Thoracic aorta (tissue), 2 donors: ENCODE data around the gene ZKSCAN3. TPM values are rescaled to one million over a fixed set of nuclear protein-coding genes. Genes with fewer than 3 reads are reported as not detected.
"Not testable (repeated sequence)": the region's sequence is repeated elsewhere in the genome, so short reads cannot be mapped to it uniquely, and the experiment has no call there.

Source experiments
- ATAC-seq: fragments of 150-250 bp; one replicate; pipeline ENCODE4 v1.8.0; 2017; ENCODE audit warnings: low read depth; ENCODE audit not compliant: insufficient number of reproducible peaks, low FRiP score
- DNase-seq: peaks from one replicate; pipeline ENCODE4 v3.0.0-alpha.2; 2020; ENCODE audit warnings: low spot score
- H3K27ac ChIP-seq, 2 donors: fragments of 200-600 bp; sonication (generic); 1 replicate in 1 of 2; 2 replicates in 1 of 2; pipeline ENCODE4 v1.5.1; 2016; ENCODE audit warnings: mild to moderate bottlenecking in 2 of 2, moderate library complexity in 2 of 2
- H3K27me3 ChIP-seq: fragments of 200-600 bp; sonication (generic); replicated peaks from 2 replicates; pipeline ENCODE4 v1.6.0; 2016; ENCODE audit warnings: mild to moderate bottlenecking; ENCODE audit not compliant: insufficient read depth
- H3K36me3 ChIP-seq: fragments of 200-600 bp; sonication (generic); one replicate; pipeline ENCODE4 v1.5.1; 2016
- H3K4me1 ChIP-seq, 2 donors: fragments of 200-600 bp; sonication (generic); 1 replicate in 1 of 2; 2 replicates in 1 of 2; pipeline versions ENCODE4 v1.5.1 to v1.6.0; 2016; ENCODE audit warnings: low read depth in 2 of 2, mild to moderate bottlenecking in 1 of 2; ENCODE audit not compliant: control insufficient read depth in 1 of 2
- H3K4me3 ChIP-seq: fragments of 200-600 bp; sonication (generic); 2 replicates; pipeline ENCODE4 v1.5.1; 2016; ENCODE audit warnings: mild to moderate bottlenecking
- H3K9me3 ChIP-seq: fragments of 200-600 bp; sonication (generic); 2 replicates; pipeline ENCODE4 v1.5.1; 2016
- total RNA-seq, 2 donors: library from RNA; depleted of rRNA; stranded (reverse); fragments of >200 nt; gene quantifications; one replicate each; pipeline versions ENCODE4 v1.1.0 to v1.2.3, GENCODE V29; 2016
- TF ChIP-seq, protein P1 (sequence below): fragments of 200-600 bp; sonication (generic); IDR thresholded peaks from one replicate; pipeline ENCODE4 v1.5.1; 2019; ENCODE audit warnings: antibody characterized with exemption

The ZKSCAN3 gene
- total RNA-seq, 2 donors from 2014 or later, result 3.4 to 4.5 TPM

DNA sequence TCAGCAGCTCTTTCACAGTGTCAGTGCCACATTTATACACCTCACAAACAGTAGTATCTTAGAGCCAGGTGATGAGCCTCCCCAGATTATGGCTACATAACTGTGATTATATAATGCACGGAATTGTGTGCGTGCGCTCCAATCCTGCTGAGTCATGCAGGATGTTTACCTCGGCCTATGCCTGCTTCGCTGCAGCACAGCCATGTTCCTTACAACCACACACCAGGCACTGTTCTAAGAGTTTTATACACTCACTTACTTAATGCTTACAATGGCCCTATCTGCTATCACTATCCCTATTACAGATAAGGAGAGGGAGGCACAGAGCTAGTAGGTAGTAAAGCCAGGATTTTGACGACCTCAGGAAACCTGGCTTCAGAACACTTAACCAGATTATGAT, 7.3 kb downstream of the ZKSCAN3 start:
- peaks cover 11% of the 10 kb centered on the region for H3K36me3 ChIP-seq
- ATAC-seq, result no peak
- H3K27me3 ChIP-seq, result no peaks in the 10 kb centered on the region
- TF ChIP-seq, protein P1, sequence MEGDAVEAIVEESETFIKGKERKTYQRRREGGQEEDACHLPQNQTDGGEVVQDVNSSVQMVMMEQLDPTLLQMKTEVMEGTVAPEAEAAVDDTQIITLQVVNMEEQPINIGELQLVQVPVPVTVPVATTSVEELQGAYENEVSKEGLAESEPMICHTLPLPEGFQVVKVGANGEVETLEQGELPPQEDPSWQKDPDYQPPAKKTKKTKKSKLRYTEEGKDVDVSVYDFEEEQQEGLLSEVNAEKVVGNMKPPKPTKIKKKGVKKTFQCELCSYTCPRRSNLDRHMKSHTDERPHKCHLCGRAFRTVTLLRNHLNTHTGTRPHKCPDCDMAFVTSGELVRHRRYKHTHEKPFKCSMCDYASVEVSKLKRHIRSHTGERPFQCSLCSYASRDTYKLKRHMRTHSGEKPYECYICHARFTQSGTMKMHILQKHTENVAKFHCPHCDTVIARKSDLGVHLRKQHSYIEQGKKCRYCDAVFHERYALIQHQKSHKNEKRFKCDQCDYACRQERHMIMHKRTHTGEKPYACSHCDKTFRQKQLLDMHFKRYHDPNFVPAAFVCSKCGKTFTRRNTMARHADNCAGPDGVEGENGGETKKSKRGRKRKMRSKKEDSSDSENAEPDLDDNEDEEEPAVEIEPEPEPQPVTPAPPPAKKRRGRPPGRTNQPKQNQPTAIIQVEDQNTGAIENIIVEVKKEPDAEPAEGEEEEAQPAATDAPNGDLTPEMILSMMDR, result no peak
- H3K9me3 ChIP-seq, result no peaks in the 10 kb centered on the region
- H3K4me3 ChIP-seq, result no peak overlapping the region
- DNase-seq, result no peak
- no peak overlapping the region for H3K27ac ChIP-seq
- peaks cover 9 to 18% of the 10 kb centered on the region in 2 donors for H3K4me1 ChIP-seq

GRCh38 chr6:28359562-28359961, 9.8 kb downstream of the ZKSCAN3 start:
- not testable (repeated sequence) for H3K27me3 ChIP-seq, ATAC-seq, H3K27ac ChIP-seq, H3K9me3 ChIP-seq, DNase-seq, H3K4me3 ChIP-seq
- H3K4me1 ChIP-seq, result peaks cover 9 to 17% of the 10 kb centered on the region in 2 donors
- peaks cover 29% of the 10 kb centered on the region for H3K36me3 ChIP-seq

- Histone ChIP-seq H3K4me3 (no peak overlapping the region), H3K36me3 (peaks cover 43% of the 10 kb centered on the region)
These were observed 11.2 kb downstream of the ZKSCAN3 start for GRCh38 chr6:28360961-28361360.

GRCh38 chr6:28365590-28365989, 15.8 kb downstream of the ZKSCAN3 start:
- H3K4me1 ChIP-seq, H3K27me3 ChIP-seq, H3K4me3 ChIP-seq, DNase-seq, H3K9me3 ChIP-seq, H3K27ac ChIP-seq, ATAC-seq: not testable (repeated sequence)
- peaks cover 49% of the 10 kb centered on the region for H3K36me3 ChIP-seq

More at GRCh38 chr6:28360961-28361360, 11.2 kb downstream of the ZKSCAN3 start:
- ATAC-seq (no peak), DNase-seq (no peak)
- Histone ChIP-seq H3K27me3 (no peaks in the 10 kb centered on the region), H3K4me1 (peaks cover 3 to 7% of the 10 kb centered on the region in 2 donors), H3K9me3 (no peaks in the 10 kb centered on the region), H3K27ac (no peak overlapping the region)
- TF ChIP-seq, protein P1, result no peak

DNA sequence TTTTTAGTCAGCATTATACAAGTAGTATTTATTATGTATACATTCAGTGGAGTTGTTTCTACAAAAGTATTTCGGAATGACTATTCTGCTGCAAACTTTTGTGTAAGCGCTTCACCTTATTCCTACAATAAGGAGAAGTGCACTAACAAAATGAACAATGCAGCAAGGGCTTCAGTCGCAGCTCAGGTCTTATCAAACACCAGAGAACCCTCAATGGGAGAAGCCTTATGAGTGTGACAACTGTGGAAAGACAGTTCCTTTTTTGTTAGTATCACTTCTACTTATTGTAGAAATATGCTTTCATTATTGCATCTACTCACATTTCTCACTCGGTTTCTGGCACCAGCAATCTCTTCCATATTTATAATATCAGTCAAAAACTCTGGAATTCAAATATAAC, 18.8 kb downstream of the ZKSCAN3 start:
- no peaks in the 10 kb centered on the region for H3K27me3 ChIP-seq
- no peak overlapping the region for H3K27ac ChIP-seq
- H3K36me3 ChIP-seq, result peaks cover 28% of the 10 kb centered on the region
- TF ChIP-seq, protein P1, result no peak
- no peak overlapping the region for H3K4me3 ChIP-seq
- ATAC-seq, result no peak
- H3K9me3 ChIP-seq, result no peaks in the 10 kb centered on the region
- no peaks in the 10 kb centered on the region for H3K4me1 ChIP-seq
- DNase-seq, result no peak

- Histone ChIP-seq H3K36me3 (peaks cover 24% of the 10 kb centered on the region), H3K4me3 (no peak overlapping the region), H3K9me3 (no peaks in the 10 kb centered on the region), H3K4me1 (no peaks in the 10 kb centered on the region), H3K27ac (no peak overlapping the region), H3K27me3 (no peaks in the 10 kb centered on the region)
- TF ChIP-seq, protein P1, result no peak
- DNase-seq, result no peak
- ATAC-seq, result no peak
These were observed 19.7 kb downstream of the ZKSCAN3 start for GRCh38 chr6:28369463-28369862.
